GM18519 (cell line): Measurements from ENCODE around the gene TNS3.

Source experiments
- ATAC-seq: cut with Tn5 transposase; IDR thresholded peaks from one replicate; pipeline ENCODE4 v1.9.1; 2021; ENCODE audit warnings: mild to moderate bottlenecking, moderate library complexity; ENCODE audit not compliant: unreplicated experiment, low FRiP score

TNS3 gene

GRCh38 chr7:47358357-47358756 is 223.6 kb downstream of the TNS3 start:
- no peak for ATAC-seq

GRCh38 chr7:47357863-47358262 is 224.0 kb downstream of the TNS3 start:
- no peak for ATAC-seq

- no peak for ATAC-seq
Measured at GRCh38 chr7:47357361-47357760, 224.6 kb downstream of the TNS3 start.

GRCh38 chr7:47356261-47356660 is 225.7 kb downstream of the TNS3 start:
- ATAC-seq: no peak

GRCh38 chr7:47355684-47356083 is 226.2 kb downstream of the TNS3 start:
- ATAC-seq: no peak

- ATAC-seq: no peak
Measured at GRCh38 chr7:47354831-47355541, 226.9 kb downstream of the TNS3 start.

GRCh38 chr7:47354071-47354470 is 227.8 kb downstream of the TNS3 start:
- ATAC-seq: no peak

GRCh38 chr7:47352394-47352968 is 229.4 kb downstream of the TNS3 start:
- no peak for ATAC-seq

GRCh38 chr7:47351233-47352154 is 230.4 kb downstream of the TNS3 start:
- ATAC-seq: no peak

GRCh38 chr7:47350425-47350824 is 231.5 kb downstream of the TNS3 start:
- ATAC-seq: no peak

- ATAC-seq: no peak
Measured at GRCh38 chr7:47349401-47349800, 232.5 kb downstream of the TNS3 start.

- no peak for ATAC-seq
Measured at GRCh38 chr7:47347816-47348385, 234.0 kb downstream of the TNS3 start.

GRCh38 chr7:47347346-47347745 is 234.6 kb downstream of the TNS3 start:
- ATAC-seq: no peak

GRCh38 chr7:47346377-47346914 is 235.5 kb downstream of the TNS3 start:
- ATAC-seq: no peak

- ATAC-seq: no peak
Measured at GRCh38 chr7:47345857-47346298, 236.0 kb downstream of the TNS3 start.

GRCh38 chr7:47344171-47344955 is 237.5 kb downstream of the TNS3 start:
- ATAC-seq: no peak

- no peak for ATAC-seq
Measured at GRCh38 chr7:47343061-47343455, 238.9 kb downstream of the TNS3 start.

- no peak for ATAC-seq
Measured at GRCh38 chr7:47342296-47343060, 239.4 kb downstream of the TNS3 start.

- ATAC-seq: no peak
Measured at GRCh38 chr7:47340517-47340916, 241.4 kb downstream of the TNS3 start.
